HG03354 (cell line): ENCODE measurements around the gene UVRAG.

Experiments used
- ATAC-seq: cut with Tn5 transposase; IDR thresholded peaks from one replicate; pipeline ENCODE4 v1.9.1; 2021; ENCODE audit warnings: mild to moderate bottlenecking; ENCODE audit not compliant: unreplicated experiment, poor library complexity, severe bottlenecking

UVRAG gene

GRCh38 chr11:76167590-76167989, 352.6 kb downstream of the UVRAG start:
- no peak for ATAC-seq

GRCh38 chr11:76169473-76169896, 354.5 kb downstream of the UVRAG start:
- no peak for ATAC-seq

- ATAC-seq: no peak
Observed at GRCh38 chr11:76170468-76170867, 355.5 kb downstream of the UVRAG start.

GRCh38 chr11:76172583-76172982, 357.6 kb downstream of the UVRAG start:
- ATAC-seq: no peak

- ATAC-seq: no peak
Observed at GRCh38 chr11:76173663-76174062, 358.7 kb downstream of the UVRAG start.

- ATAC-seq: no peak
Observed at GRCh38 chr11:76174330-76174729, 359.3 kb downstream of the UVRAG start.

GRCh38 chr11:76175783-76176182, 360.8 kb downstream of the UVRAG start:
- no peak for ATAC-seq

- no peak for ATAC-seq
Observed at GRCh38 chr11:76176463-76176862, 361.5 kb downstream of the UVRAG start.

- no peak for ATAC-seq
Observed at GRCh38 chr11:76177250-76177686, 362.3 kb downstream of the UVRAG start.

- no peak for ATAC-seq
Observed at GRCh38 chr11:76179147-76179546, 364.1 kb downstream of the UVRAG start.

- no peak for ATAC-seq
Observed at GRCh38 chr11:76181371-76181770, 366.4 kb downstream of the UVRAG start.

- no peak for ATAC-seq
Observed at GRCh38 chr11:76184551-76184993, 369.6 kb downstream of the UVRAG start.

GRCh38 chr11:76185511-76185910, 370.5 kb downstream of the UVRAG start:
- no peak for ATAC-seq

- no peak for ATAC-seq
Observed at GRCh38 chr11:76185931-76186401, 371.0 kb downstream of the UVRAG start.

GRCh38 chr11:76186776-76187279, 371.8 kb downstream of the UVRAG start:
- ATAC-seq: no peak

- no peak for ATAC-seq
Observed at GRCh38 chr11:76188873-76189272, 373.9 kb downstream of the UVRAG start.

GRCh38 chr11:76189682-76190081, 374.7 kb downstream of the UVRAG start:
- no peak for ATAC-seq

- ATAC-seq: no peak
Observed at GRCh38 chr11:76190376-76190775, 375.4 kb downstream of the UVRAG start.
